CD4-positive, alpha-beta T cell (primary cell): Measurements from ENCODE around the gene PEAR1. TPM values are rescaled to one million over a fixed set of nuclear protein-coding genes. Genes with fewer than 3 reads are reported as not detected.

Experiments
- ATAC-seq: fragments of 200-7000 bp; cut with Tn5 transposase; one replicate; pipeline ENCODE4 v1.10.0; 2022; ENCODE audit warnings: mild to moderate bottlenecking; ENCODE audit not compliant: poor library complexity
- CTCF ChIA-PET: fragments of 350-600 bp; sonication (Branson Sonifier 250); formaldehyde crosslinking; loops from one replicate; lab custom pipeline; 2021; ENCODE audit warnings: antibody characterized with exemption, inconsistent platforms; lab: Charles Lee
- POLR2A ChIA-PET: fragments of 350-600 bp; sonication (Branson Sonifier 250); formaldehyde crosslinking; loops from one replicate; lab custom pipeline; 2021; ENCODE audit warnings: antibody characterized with exemption, inconsistent platforms; lab: Charles Lee
- DNase-seq, 14 experiments: peaks; one replicate each; pipeline ENCODE4 v3.0.0-alpha.2; 2013 to 2020; ENCODE audit warnings: mixed read lengths in 2 of 14
- H3K27ac ChIP-seq, 2 donors: one replicate each; pipeline versions ENCODE4 v1.5.1 to v1.7.0; 2013; ENCODE audit warnings: low read length in 2 of 2, low read depth in 1 of 2, mild to moderate bottlenecking in 1 of 2
- H3K27me3 ChIP-seq, 2 experiments: 1 replicate in 1 of 2; 2 replicates in 1 of 2; pipeline versions ENCODE4 v1.6.1 to v1.7.0; 2013; ENCODE audit warnings: low read length in 2 of 2, control low read depth in 1 of 2, mild to moderate bottlenecking in 1 of 2, moderate library complexity in 1 of 2; ENCODE audit not compliant: insufficient read depth in 2 of 2, control insufficient read depth in 1 of 2
- H3K36me3 ChIP-seq: one replicate; pipeline ENCODE4 v1.6.1; 2013; ENCODE audit warnings: low read length, control low read depth; ENCODE audit not compliant: insufficient read depth
- H3K4me1 ChIP-seq: one replicate; pipeline ENCODE4 v1.6.1; 2013; ENCODE audit warnings: low read length, control low read depth; ENCODE audit not compliant: insufficient read depth
- H3K4me3 ChIP-seq: one replicate; pipeline ENCODE4 v1.5.1; 2013; ENCODE audit warnings: mild to moderate bottlenecking, low read length, moderate library complexity
- H3K9me3 ChIP-seq, 2 experiments: 1 replicate in 1 of 2; 2 replicates in 1 of 2; pipeline versions ENCODE4 v1.6.1 to v1.7.0; 2013; ENCODE audit warnings: low read length in 2 of 2, mild to moderate bottlenecking in 2 of 2, control low read depth in 1 of 2, moderate library complexity in 1 of 2; ENCODE audit not compliant: control insufficient read depth in 1 of 2, insufficient read depth in 1 of 2
- H3K27ac Mint-ChIP-seq: one replicate; pipeline ENCODE4 v1.8.0; 2020; ENCODE audit warnings: mixed read lengths
- H3K27me3 Mint-ChIP-seq: one replicate; pipeline ENCODE4 v1.8.0; 2021; ENCODE audit warnings: mixed read lengths
- H3K36me3 Mint-ChIP-seq: one replicate; pipeline ENCODE4 v1.8.0; 2021; ENCODE audit warnings: low read depth, mixed read lengths
- H3K4me1 Mint-ChIP-seq: one replicate; pipeline ENCODE4 v1.8.0; 2021; ENCODE audit warnings: low read depth, mixed read lengths
- H3K4me3 Mint-ChIP-seq: one replicate; pipeline ENCODE4 v1.8.0; 2020; ENCODE audit warnings: mild to moderate bottlenecking, mixed read lengths
- H3K9me3 Mint-ChIP-seq: one replicate; pipeline ENCODE4 v1.8.0; 2020; ENCODE audit warnings: mixed read lengths
- CTCF ChIP-seq: fragments of 200-600 bp; IDR thresholded peaks from one replicate; pipeline ENCODE4 v1.8.0; 2022; ENCODE audit warnings: antibody characterized with exemption, mild to moderate bottlenecking
- intact Hi-C, 2 experiments: fragments of 100-400 bp; cut with DNase I in 1 of 2; cut with micrococcal nuclease in 1 of 2; formaldehyde crosslinking; loops; one replicate each; pipeline versions ENCODE4 v1.15.1 to v1.9.0; 2023 to 2025; cut with DNase I, micrococcal nuclease
- total RNA-seq, 174 experiments: library from RNA in 2 of 174; stranded (reverse) in 2 of 174; gene quantifications; one replicate each; pipeline ENCODE4 v1.2.3 and lab custom pipeline; 2021 to 2026

The PEAR1 gene
- total RNA-seq, 2 experiments from 2014 or later: 0.20 to 0.41 TPM

- Mint-ChIP-seq H3K9me3 (no peaks in the 10 kb centered on the region), H3K4me3 (no peak overlapping the region), H3K4me1 (peaks cover 15% of the 10 kb centered on the region), H3K27me3 (peaks cover 51% of the 10 kb centered on the region), H3K27ac (no peak overlapping the region), H3K36me3 (no peaks in the 10 kb centered on the region)
- no peak for TF ChIP-seq CTCF
- POLR2A ChIA-PET: no interaction called here
- no peak for DNase-seq
- no peak for ATAC-seq
- H3K4me3 ChIP-seq: no peak overlapping the region
- no peaks in the 10 kb centered on the region for H3K36me3 ChIP-seq
- intact Hi-C loops: loop anchor here in 1 of 2 experiments (10.0 kb wide), 1 partner anchor 140 kb away; the partner anchor contains the start of genes ISG20L2 and METTL25B
- no peak overlapping the region for H3K27ac ChIP-seq
- CTCF ChIA-PET: no interaction called here
- H3K27me3 ChIP-seq: peaks cover 37 to 44% of the 10 kb centered on the region in 2 experiments
- H3K4me1 ChIP-seq: peaks cover 26% of the 10 kb centered on the region
- H3K9me3 ChIP-seq: peaks cover 0 to 6% of the 10 kb centered on the region in 2 experiments
Observed at GRCh38 chr1:156865258-156865657, 28.3 kb upstream of the PEAR1 start.

GRCh38 chr1:156865865-156866248, 27.7 kb upstream of the PEAR1 start:
- ChIA-PET CTCF (no interaction called here), POLR2A (no interaction called here)
- DNase-seq (no peak), ATAC-seq (no peak)
- H3K27me3 Mint-ChIP-seq: peaks cover 48% of the 10 kb centered on the region
- intact Hi-C loops: loop anchor here in 1 of 2 experiments (10.0 kb wide), 1 partner anchor 141 kb away; the partner anchor contains the start of genes ISG20L2 and METTL25B
- no peak overlapping the region for H3K27ac Mint-ChIP-seq
- H3K9me3 ChIP-seq: peaks cover 0 to 4% of the 10 kb centered on the region in 2 experiments
- H3K27me3 ChIP-seq: peaks cover 36 to 40% of the 10 kb centered on the region in 2 experiments
- peaks cover 21% of the 10 kb centered on the region for H3K4me1 ChIP-seq
- H3K4me1 Mint-ChIP-seq: peaks cover 13% of the 10 kb centered on the region
- H3K27ac ChIP-seq: no peak overlapping the region
- H3K4me3 Mint-ChIP-seq: no peak overlapping the region
- H3K36me3 Mint-ChIP-seq: no peaks in the 10 kb centered on the region
- H3K9me3 Mint-ChIP-seq: no peaks in the 10 kb centered on the region
- no peaks in the 10 kb centered on the region for H3K36me3 ChIP-seq
- H3K4me3 ChIP-seq: no peak overlapping the region
- no peak for TF ChIP-seq CTCF

- ATAC-seq (no peak), DNase-seq (no peak)
- Mint-ChIP-seq H3K4me1 (peaks cover 13% of the 10 kb centered on the region), H3K9me3 (no peaks in the 10 kb centered on the region), H3K27me3 (peaks cover 47% of the 10 kb centered on the region), H3K36me3 (no peaks in the 10 kb centered on the region), H3K4me3 (no peak overlapping the region), H3K27ac (no peak overlapping the region)
- CTCF ChIA-PET: no interaction called here
- H3K27ac ChIP-seq: no peak overlapping the region
- H3K36me3 ChIP-seq: no peaks in the 10 kb centered on the region
- POLR2A ChIA-PET: no interaction called here
- intact Hi-C loops: loop anchor here in 1 of 2 experiments (10.0 kb wide), 1 partner anchor 142 kb away; the partner anchor contains the start of genes ISG20L2 and METTL25B
- peaks cover 0 to 4% of the 10 kb centered on the region in 2 experiments for H3K9me3 ChIP-seq
- peaks cover 31 to 35% of the 10 kb centered on the region in 2 experiments for H3K27me3 ChIP-seq
- H3K4me1 ChIP-seq: peaks cover 16% of the 10 kb centered on the region
- no peak for TF ChIP-seq CTCF
- H3K4me3 ChIP-seq: no peak overlapping the region
Observed at GRCh38 chr1:156866249-156866909, 27.1 kb upstream of the PEAR1 start.
